Measurements from ENCODE around the gene DGKZ. TPM values are rescaled to one million over a fixed set of nuclear protein-coding genes. Genes with fewer than 3 reads are reported as not detected.

The DGKZ gene
- total RNA-seq, 1 donor from 2014 or later: 12.5 TPM

DNA sequence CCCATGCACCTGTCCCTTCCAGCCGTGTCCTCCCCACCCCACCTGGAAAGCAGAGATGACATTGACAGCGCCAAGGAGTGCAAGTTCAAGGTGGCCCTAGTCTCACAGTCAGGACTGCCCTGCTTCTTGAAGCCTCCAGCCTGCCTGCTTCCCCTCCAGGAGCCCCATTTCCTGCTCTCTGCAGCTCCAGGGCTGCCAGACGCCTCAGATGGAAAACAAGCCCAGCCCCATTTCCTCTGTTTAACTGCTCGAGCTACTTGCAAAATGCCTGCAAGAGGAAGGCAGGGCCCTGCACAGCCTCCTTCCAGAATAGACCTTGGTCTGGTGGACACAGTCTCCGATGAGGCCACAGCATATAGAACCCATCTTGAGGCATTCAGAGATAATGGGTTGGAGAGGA, 5.0 kb upstream of the DGKZ start:
- no peak overlapping the region for H3K4me2 ChIP-seq
- peaks cover 33% of the 10 kb centered on the region for H3K4me1 ChIP-seq
- H3K27ac ChIP-seq: no peak overlapping the region
- peaks cover 14% of the 10 kb centered on the region for H3K27me3 Mint-ChIP-seq (ENCODE audit: insufficient read depth, low read depth)
- H3K9me3 Mint-ChIP-seq: peaks cover 4% of the 10 kb centered on the region
- no peaks in the 10 kb centered on the region for H3K79me2 ChIP-seq (ENCODE audit: low read depth)
- TF ChIP-seq EZH2 (IDR thresholded peaks at IDR 0.05) (no peak), EZH2phosphoT487 (IDR thresholded peaks at IDR 0.05) (no peak)
- TF ChIP-seq, protein P1, sequence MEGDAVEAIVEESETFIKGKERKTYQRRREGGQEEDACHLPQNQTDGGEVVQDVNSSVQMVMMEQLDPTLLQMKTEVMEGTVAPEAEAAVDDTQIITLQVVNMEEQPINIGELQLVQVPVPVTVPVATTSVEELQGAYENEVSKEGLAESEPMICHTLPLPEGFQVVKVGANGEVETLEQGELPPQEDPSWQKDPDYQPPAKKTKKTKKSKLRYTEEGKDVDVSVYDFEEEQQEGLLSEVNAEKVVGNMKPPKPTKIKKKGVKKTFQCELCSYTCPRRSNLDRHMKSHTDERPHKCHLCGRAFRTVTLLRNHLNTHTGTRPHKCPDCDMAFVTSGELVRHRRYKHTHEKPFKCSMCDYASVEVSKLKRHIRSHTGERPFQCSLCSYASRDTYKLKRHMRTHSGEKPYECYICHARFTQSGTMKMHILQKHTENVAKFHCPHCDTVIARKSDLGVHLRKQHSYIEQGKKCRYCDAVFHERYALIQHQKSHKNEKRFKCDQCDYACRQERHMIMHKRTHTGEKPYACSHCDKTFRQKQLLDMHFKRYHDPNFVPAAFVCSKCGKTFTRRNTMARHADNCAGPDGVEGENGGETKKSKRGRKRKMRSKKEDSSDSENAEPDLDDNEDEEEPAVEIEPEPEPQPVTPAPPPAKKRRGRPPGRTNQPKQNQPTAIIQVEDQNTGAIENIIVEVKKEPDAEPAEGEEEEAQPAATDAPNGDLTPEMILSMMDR (IDR thresholded peaks at IDR 0.05): no peak
- no peak overlapping the region for H3K4me3 Mint-ChIP-seq
- H3K36me3 Mint-ChIP-seq: no peaks in the 10 kb centered on the region
- no peaks in the 10 kb centered on the region for H3K36me3 ChIP-seq
- H3K4me3 ChIP-seq: no peak overlapping the region
- peaks cover 39% of the 10 kb centered on the region for H3F3A ChIP-seq (ENCODE audit: low read depth)
- H3K27ac Mint-ChIP-seq: no peak overlapping the region
- H3K27me3 ChIP-seq: peaks cover 12% of the 10 kb centered on the region
- DNase-seq (ENCODE audit: low spot score): no peak
- H3K9me3 ChIP-seq (ENCODE audit: low read depth): no peaks in the 10 kb centered on the region
- no peak overlapping the region for H3K9ac ChIP-seq
- H4K20me1 ChIP-seq (ENCODE audit: low read depth): no peaks in the 10 kb centered on the region
- H2AFZ ChIP-seq (replicated peaks): no peak overlapping the region
- H3K4me1 Mint-ChIP-seq: peaks cover 66% of the 10 kb centered on the region

DNA sequence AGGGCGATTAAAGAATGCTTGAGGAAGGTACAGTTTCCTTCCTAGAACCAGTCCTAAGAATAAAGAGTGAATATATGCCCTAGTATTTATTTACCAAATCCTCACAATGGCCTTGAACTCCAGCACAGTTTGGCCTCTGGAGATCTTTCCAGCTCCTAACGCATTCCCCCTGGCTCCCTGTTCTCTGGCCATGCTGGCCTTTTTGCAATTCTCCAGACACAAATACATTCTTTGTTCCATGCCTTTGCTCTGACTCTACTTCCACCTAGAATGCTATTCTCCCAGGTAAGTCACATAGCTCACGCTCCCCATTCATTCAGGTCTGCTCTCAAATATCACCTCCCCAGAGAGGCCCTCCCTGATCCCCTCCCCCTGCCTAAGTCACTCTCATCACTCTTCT, 3.7 kb upstream of the DGKZ start:
- Histone ChIP-seq H3K9ac (no peak overlapping the region), H3K9me3 (ENCODE audit: low read depth) (no peaks in the 10 kb centered on the region), H3K27ac (no peak overlapping the region), H3K4me1 (peaks cover 40% of the 10 kb centered on the region), H4K20me1 (ENCODE audit: low read depth) (peaks cover 10% of the 10 kb centered on the region), H3K4me2 (no peak overlapping the region), H2AFZ (replicated peaks) (no peak overlapping the region), H3K27me3 (peaks cover 12% of the 10 kb centered on the region), H3F3A (ENCODE audit: low read depth) (peaks cover 29% of the 10 kb centered on the region), H3K4me3 (no peak overlapping the region), H3K79me2 (ENCODE audit: low read depth) (peaks cover 11% of the 10 kb centered on the region), H3K36me3 (no peaks in the 10 kb centered on the region)
- no peak for DNase-seq (ENCODE audit: low spot score)
- H3K9me3 Mint-ChIP-seq: peaks cover 4% of the 10 kb centered on the region
- peaks cover 12% of the 10 kb centered on the region for H3K27me3 Mint-ChIP-seq (ENCODE audit: insufficient read depth, low read depth)
- no peak overlapping the region for H3K27ac Mint-ChIP-seq
- peaks cover 61% of the 10 kb centered on the region for H3K4me1 Mint-ChIP-seq
- no peaks in the 10 kb centered on the region for H3K36me3 Mint-ChIP-seq
- H3K4me3 Mint-ChIP-seq: peak overlapping the region; percentile 13
- TF ChIP-seq EZH2phosphoT487 (IDR thresholded peaks at IDR 0.05) (no peak), EZH2 (IDR thresholded peaks at IDR 0.05) (no peak)
- TF ChIP-seq, protein P1 (IDR thresholded peaks at IDR 0.05): no peak

DNA sequence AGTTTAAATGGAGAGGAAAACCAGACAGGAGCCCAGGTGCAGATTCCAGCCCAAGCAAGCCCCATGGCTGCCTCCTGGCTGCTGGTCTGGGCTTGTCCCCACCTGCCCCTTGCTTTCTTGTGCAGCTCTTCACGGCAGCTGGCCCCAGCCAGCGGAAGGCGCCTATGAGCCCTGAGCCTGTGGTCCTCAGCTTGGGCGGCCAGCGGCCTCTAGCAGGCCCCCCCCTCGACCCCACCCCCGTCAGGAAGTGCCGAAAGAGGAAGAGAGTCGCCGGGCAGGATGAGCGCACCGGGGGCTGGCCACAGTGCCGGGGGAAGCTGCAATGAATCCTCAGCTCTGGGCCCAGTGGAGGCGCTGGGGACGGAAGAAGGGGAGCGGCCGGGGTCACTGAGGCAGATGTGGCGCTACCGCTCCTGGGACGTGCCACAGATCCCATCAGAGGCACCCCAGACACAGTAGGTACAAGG, 2.1 kb upstream of the DGKZ start:
- Mint-ChIP-seq H3K27ac (no peak overlapping the region), H3K4me3 (no peak overlapping the region), H3K36me3 (no peaks in the 10 kb centered on the region), H3K27me3 (ENCODE audit: insufficient read depth, low read depth) (peaks cover 15% of the 10 kb centered on the region), H3K4me1 (peaks cover 51% of the 10 kb centered on the region), H3K9me3 (peaks cover 4% of the 10 kb centered on the region)
- H3F3A ChIP-seq (ENCODE audit: low read depth): peaks cover 12% of the 10 kb centered on the region
- H4K20me1 ChIP-seq (ENCODE audit: low read depth): peaks cover 16% of the 10 kb centered on the region
- H3K9ac ChIP-seq: no peak overlapping the region
- no peak overlapping the region for H3K4me3 ChIP-seq
- TF ChIP-seq, protein P1 (IDR thresholded peaks at IDR 0.05): no peak
- TF ChIP-seq EZH2 (IDR thresholded peaks at IDR 0.05) (no peak), EZH2phosphoT487 (IDR thresholded peaks at IDR 0.05) (no peak)
- H3K4me2 ChIP-seq: no peak overlapping the region
- DNase-seq (ENCODE audit: low spot score): peak; percentile 55
- H3K36me3 ChIP-seq: no peaks in the 10 kb centered on the region
- peaks cover 26% of the 10 kb centered on the region for H3K79me2 ChIP-seq (ENCODE audit: low read depth)
- H3K4me1 ChIP-seq: peaks cover 25% of the 10 kb centered on the region
- peak overlapping the region; percentile 12 for H2AFZ ChIP-seq (replicated peaks)
- no peaks in the 10 kb centered on the region for H3K9me3 ChIP-seq (ENCODE audit: low read depth)
- peaks cover 12% of the 10 kb centered on the region for H3K27me3 ChIP-seq
- no peak overlapping the region for H3K27ac ChIP-seq

All from neural progenitor cell (in vitro differentiated cells).